Measurements from ENCODE around the gene MALL.
"Not testable (repeated sequence)": the region's sequence is repeated elsewhere in the genome, so short reads cannot be mapped to it uniquely, and the experiment has no call there.

MALL gene

DNA sequence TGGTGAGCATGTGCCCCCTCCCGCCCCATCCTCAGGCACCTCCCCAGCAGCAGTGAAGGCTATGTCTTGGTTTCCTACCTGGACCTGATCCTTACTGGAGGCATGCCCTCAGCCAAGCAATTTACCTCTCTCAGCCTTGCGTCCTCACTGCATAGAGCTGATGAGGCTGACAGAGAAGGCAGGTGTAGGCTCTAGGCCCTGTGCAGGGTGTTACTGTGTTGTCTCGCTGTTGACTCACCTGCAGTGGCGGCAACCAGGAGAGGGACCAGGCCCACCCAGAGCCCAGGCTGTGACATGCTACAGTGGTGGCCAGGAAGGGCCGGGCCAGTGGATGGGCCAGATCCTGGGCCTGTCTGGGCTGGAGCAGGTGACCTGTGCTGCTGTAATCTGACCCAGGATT, 65.9 kb downstream of the MALL start:
- DNase-seq: not testable (repeated sequence)

DNA sequence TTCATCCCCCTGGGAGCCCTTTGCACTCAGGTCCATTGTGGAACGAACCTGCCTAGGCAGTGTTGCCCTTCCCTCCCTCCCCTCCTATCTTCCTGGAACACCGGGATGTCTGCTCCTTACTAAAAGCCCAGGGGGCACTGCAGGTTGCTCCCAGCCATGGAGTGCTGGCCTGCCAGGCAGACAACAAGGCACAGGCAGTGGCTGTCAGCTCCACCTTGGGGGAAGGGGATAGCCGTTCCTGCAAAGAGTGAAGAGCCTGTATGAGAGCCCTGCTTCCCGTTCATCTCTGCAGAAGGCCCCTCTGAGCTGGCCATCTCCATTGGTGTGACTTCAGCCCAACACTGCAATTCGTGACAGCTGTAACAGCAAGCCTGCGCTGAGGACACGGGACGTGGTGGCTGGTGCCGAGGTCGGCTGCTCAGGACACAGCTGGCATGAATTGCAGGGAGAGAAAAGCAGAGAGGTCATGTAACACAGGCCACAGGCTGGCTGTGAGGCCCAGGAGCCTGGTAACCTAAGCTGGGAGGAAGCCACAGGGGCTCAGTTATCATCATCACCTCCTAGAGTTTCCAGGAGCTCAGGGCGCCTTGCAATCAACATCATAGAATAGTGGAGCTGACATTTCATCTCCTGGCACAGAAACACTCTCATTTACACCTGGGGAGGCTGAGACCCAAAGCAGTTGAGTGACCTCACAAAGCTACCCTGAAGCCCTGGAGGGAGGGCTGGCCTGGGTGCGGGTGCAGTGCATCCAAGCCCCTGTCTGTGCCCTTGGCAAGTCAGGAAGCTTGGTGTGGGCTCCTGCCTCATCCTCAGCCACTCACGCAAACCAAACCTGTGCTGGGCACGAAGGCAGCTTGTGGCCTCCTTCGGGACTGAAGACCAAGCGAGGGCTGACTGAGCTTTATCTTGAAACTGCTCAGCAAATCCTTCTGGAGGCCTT, 67.1 kb downstream of the MALL start:
- not testable (repeated sequence) for DNase-seq

DNA sequence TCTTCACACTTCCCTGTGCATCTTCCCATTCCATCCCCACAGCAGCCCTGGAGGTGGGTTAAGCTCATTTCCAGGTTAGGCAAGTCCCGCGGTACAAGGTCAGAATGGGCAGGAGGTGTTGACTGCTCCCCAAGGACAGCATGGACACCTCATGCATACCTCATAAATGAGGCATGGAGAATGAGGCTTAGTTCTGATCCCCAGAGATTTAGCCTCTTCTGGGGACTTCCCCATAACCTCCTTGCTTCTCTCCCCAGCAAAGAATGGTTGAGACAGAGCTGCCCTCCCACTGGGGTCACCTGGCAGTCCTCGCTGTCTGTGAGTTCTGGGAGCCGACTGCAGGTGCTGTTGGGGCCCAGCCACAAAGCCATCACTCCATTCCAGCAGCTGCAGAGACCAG, 68.4 kb downstream of the MALL start:
- not testable (repeated sequence) for DNase-seq

DNA sequence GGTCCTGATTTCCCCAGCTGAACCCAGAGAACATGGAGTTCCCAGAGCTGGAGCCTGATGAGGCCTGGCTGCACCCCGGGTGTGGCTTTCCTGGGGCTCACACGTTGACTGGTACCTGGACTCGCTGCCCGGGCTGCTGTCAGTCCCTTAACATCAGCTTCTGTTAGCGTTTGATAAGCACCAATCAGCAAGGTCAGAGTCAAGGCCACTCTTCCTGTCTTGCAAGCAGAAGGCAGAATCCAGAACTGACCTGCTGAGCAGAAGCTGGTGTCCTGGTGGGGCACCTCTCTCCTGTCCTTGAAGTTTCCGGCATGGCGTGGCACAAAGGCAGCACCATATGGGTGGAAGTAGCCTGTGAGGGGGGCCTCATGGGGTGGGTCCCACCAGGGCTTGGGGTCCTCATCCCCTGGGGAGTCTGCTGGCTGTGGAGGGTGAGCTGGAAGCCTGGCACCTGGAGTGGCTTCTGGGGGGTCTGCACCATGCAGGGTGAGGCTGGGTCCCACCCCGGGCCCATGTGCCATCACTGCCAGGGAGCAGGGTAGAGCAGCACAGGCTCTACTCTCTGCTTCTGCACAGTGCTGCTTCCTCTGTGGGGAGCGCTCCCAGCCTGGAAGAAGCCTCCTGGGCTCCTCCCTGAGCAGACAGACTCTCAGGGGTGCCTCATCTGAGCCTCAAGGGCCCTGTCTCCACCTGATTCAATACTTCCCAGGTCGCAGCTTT, 73.5 kb downstream of the MALL start:
- not testable (repeated sequence) for DNase-seq

DNA sequence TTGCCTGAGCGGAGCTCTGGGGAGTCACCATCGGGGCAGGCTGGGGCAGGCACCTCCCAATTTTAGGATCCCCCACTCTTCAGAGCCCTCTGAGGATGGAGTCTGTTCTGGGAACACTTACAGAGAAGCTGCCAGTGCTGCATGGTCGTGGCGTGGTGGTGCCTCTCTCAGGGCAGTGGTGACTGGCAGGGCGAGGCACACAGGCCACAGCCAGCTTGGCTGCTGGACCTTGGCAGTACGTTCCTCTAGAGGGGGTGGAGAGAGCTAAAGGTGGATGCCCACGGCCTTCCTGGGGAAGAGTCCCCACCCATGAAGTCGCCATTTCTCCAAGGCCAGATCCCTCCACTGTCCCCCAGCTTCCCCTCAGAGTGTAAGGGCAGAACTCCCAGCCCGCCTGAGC, 78.3 kb downstream of the MALL start:
- DNase-seq: not testable (repeated sequence)

DNA sequence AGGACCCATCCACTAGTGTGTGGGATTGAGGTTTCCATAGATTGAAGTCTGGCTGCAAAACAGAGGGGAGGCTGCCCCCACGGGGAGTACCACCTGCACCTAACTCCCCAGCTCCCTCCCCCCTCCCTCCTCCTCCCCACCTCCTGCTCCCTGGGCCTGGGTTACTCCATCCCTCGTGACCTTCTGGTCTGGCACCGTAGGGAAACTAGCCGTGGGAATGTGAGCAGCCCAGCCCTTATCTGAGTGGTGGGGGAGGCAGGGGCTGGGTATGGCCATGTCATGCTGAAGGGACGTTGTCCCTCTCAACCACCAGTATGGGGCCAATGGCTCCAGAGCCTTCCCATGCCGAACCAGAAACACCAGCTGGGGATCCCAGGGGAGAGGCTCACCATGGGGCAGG, 80.2 kb downstream of the MALL start:
- DNase-seq: not testable (repeated sequence)

DNA sequence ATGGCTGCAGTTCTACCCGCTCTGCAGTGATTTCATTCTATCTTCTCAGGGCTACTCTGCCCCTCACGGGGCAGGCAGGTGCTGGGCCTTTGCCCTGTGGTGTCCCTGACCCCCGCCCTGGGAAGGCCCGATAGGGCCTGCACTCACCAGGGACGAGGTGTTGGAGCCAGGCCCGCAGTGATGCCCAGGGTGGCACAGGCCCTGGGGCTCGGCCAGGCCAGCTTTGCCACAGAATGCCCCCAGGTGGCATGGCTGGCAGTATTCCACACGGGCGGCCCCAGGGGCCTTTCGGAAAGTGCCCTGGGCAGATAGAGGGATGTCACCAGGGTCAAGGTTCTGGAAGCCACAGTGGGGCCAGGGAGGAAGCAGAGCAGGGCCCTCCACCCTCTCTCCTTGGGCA, 80.7 kb downstream of the MALL start:
- DNase-seq: not testable (repeated sequence)
